K562 (cell line): ENCODE data around the gene NEUROD6.

Experiments used
- LCOR ChIP-seq: sonication (generic); formaldehyde crosslinking; IDR thresholded peaks from 2 replicates; pipeline ENCODE4 v1.8.0; 2022; ENCODE audit warnings: mild to moderate bottlenecking, missing genetic modification reagents
- SIN3A ChIP-seq, 2 experiments: fragments of 150-350 bp in 1 of 2; IDR thresholded peaks; 2 replicates each; pipeline ENCODE4 v1.6.1; 2011 to 2016; ENCODE audit warnings: borderline replicate concordance in 2 of 2, low read depth in 2 of 2, low read length in 2 of 2, mild to moderate bottlenecking in 2 of 2, moderate library complexity in 2 of 2; ENCODE audit not compliant: control insufficient read depth in 1 of 2
- TF ChIP-seq, protein P1 (sequence below): conservative IDR thresholded peaks from 2 replicates; pipeline ENCODE4 v1.6.1; 2011; ENCODE audit warnings: low read depth, mild to moderate bottlenecking, low read length; ENCODE audit not compliant: control insufficient read depth

DNA sequence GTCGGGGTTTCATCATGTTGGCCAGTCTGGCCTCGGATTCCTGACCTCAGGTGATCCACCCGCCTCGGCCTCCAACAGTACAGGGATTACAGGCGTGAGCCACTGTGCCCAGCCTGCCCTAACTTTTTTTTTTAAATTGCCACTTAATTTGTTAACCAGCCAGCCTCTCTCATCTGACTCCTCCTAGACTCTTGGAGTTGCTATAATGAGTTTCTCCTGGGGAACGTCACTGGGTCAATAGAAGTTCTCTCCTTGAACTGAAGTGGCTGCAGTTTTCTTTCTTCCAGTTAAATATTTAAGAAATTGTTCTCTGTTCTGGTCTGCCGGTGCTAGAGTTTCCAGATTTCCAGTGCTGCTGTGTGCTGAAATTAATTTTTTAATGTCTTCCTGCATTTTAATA, 27.6 kb downstream of the NEUROD6 start:
- TF ChIP-seq SIN3A (IDR thresholded peaks at IDR 0.05; ENCODE audit: borderline replicate concordance in 2 of 2, control insufficient read depth in 1 of 2, low read depth in 2 of 2, low read length in 2 of 2) (no peak), LCOR (no peak)
- TF ChIP-seq, protein P1, sequence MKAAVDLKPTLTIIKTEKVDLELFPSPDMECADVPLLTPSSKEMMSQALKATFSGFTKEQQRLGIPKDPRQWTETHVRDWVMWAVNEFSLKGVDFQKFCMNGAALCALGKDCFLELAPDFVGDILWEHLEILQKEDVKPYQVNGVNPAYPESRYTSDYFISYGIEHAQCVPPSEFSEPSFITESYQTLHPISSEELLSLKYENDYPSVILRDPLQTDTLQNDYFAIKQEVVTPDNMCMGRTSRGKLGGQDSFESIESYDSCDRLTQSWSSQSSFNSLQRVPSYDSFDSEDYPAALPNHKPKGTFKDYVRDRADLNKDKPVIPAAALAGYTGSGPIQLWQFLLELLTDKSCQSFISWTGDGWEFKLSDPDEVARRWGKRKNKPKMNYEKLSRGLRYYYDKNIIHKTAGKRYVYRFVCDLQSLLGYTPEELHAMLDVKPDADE: no peak
